Esophagus muscularis mucosa (tissue), 4 donors: Measurements from ENCODE around the gene CPLX4.

Experiments used
- CTCF ChIP-seq, 3 experiments: fragments of 200-600 bp in 2 of 3; fragments of 450-650 bp in 1 of 3; sonication (generic) in 2 of 3; IDR thresholded peaks; one replicate each; pipeline ENCODE4 v1.5.1; 2017 to 2019; ENCODE audit warnings: antibody characterized with exemption in 3 of 3, mild to moderate bottlenecking in 2 of 3, moderate library complexity in 1 of 3
- EP300 ChIP-seq: sonication (generic); formaldehyde crosslinking; IDR thresholded peaks from one replicate; pipeline ENCODE4 v1.6.1; 2017; ENCODE audit warnings: antibody characterized with exemption
- POLR2A ChIP-seq: fragments of 450-650 bp; IDR thresholded peaks from one replicate; pipeline ENCODE4 v1.6.1; 2017; ENCODE audit warnings: antibody characterized with exemption, moderate library complexity, mild to moderate bottlenecking, low read depth
- POLR2AphosphoS5 ChIP-seq, 2 donors: sonication (generic); formaldehyde crosslinking; IDR thresholded peaks; one replicate each; pipeline ENCODE4 v1.6.1; 2017; ENCODE audit warnings: antibody characterized with exemption in 2 of 2

- TF ChIP-seq CTCF (IDR thresholded peaks at IDR 0.05) (no peak), POLR2A (no peak), POLR2AphosphoS5 (IDR thresholded peaks at IDR 0.05) (no peak), EP300 (no peak)
Measured at GRCh38 chr18:59353079-59353680, 34.7 kb upstream of the CPLX4 start.
